NCI-H2107 (cell line): Measurements from ENCODE around the gene ZFYVE16.
"Not testable (repeated sequence)": the region's sequence is repeated elsewhere in the genome, so short reads cannot be mapped to it uniquely, and the experiment has no call there.

Experiments used
- DNase-seq: peaks from one replicate; lab custom pipeline; 2025; lab: John Stamatoyannopoulos, UW

ZFYVE16 gene

DNA sequence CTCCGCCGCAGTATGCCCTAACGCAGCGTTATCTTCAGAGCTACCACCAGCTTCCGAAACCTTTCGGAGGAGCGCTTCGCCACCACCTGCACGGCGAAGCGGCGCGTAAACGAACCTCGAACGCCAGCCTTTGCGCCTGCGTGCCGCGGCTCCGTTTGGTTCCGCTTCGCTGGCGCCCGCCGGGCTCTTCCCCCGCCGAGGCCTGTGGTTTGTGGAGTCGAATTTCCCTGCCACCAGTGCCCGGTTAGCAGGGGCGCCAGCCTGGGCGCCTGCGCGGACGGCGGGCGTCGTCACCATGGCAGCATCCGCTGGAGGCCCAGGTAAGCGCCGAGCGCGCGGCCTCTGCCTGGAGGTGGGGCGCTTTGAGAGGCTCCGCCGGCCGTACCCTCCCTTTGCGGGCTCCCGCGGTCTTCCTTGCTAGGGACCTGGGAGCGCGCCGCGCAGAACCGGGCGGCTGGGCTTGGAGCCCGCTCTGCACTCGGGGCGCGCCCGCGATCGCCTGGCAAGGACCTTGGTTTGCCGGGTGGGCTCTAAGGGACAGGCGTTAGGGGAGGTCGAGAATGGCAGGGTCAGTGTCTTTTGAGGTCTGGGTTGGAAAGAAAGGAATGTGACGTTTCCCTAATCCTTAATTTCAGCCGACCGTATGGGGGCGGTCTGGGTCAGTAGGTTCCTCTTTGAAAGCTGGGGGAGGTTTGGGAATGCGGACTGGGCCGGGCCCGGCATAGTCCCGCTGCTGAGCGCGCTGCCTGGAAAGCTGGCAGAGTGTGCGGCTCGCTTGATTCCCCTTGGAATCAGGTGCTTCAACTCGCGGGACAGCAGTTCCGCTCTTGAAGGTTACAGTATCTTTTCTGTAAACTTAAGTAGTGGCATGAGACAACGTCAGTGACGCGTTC lies 80.2 kb downstream of the ZFYVE16 start, which contains the start of gene FAM151B:
Gene FAM151B, plus strand, starts transcription at position 272 of the 893 bp plus-strand sequence. Its CDS starts 24 bp downstream, at position 296.
- peak; percentile 85 for DNase-seq

DNA sequence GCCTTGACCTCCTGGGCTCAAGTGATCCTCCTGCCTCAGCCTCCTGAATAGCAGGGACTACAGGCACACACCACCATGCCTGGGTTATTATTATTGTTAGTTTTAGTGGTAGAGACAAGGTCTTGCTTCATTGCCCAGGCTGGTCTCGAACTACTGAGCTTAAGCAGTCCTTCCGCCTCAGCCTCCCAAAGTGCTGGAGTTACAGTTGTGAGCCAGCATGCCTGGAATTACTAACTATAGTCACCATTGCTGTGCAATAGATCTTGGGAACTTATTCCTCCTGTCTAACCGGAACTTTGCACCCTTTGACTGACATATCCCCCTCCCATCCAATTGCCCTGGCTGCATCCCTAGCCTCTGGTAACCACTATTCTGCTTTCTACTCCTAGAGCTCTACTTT lies 83.4 kb downstream of the ZFYVE16 start:
- DNase-seq = no peak

DNA sequence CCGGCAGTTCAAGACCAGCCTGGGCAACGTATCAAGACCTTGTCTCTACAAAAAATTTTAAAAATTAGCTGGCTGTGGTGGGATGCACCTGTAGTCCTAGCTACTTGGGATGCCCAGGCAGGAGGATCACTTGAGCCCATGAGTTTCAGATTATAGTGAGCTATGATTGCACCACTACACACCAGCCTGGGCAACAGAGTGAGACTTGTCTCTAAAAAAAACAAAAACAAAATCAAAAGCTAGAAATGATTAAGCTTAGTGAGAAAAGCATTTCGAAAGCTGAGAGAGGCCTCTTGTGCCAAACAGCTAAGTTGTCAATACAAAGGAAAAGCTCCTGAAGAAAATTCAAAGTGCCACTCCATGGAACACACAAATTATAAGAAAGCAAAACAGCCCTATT lies 84.9 kb downstream of the ZFYVE16 start:
- DNase-seq = no peak

DNA sequence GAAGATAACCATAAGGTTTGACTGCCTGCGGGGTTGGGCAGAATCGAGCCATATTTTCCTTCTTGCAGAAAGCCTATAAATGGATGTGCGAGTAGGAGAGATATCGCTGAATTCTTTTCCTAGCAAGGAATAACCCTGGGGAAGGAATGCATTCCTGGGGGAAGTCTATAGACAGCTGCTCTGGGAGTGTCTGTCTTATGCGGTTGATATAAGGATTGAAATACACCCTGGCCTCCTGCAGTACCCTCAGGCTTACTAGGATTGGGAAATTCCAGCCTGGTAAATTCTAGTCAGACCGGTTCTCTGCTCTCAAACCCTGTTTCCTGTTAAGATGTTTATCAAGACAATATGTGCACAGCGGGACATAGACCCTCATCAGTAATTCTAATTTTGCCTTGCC lies 85.6 kb downstream of the ZFYVE16 start:
- not testable (repeated sequence) for DNase-seq

DNA sequence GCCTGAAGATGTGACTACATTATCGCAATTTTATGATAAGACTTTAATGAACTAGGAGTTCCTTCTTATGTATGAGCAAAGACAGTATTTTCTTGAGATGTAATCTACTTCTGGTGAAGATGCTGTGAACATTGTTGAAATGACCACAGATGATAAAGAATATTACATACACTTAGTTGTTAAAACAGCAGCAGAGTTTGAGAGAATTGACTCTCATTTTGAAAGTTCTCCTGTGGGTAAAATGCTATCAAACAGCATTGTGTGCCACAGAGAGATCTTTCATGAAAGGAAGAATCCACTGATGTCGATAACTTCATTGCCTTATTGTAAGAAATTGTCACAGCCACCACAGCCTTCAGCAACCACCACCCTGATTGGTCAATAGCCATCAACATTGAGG lies 88.0 kb downstream of the ZFYVE16 start:
- DNase-seq = no peak

DNA sequence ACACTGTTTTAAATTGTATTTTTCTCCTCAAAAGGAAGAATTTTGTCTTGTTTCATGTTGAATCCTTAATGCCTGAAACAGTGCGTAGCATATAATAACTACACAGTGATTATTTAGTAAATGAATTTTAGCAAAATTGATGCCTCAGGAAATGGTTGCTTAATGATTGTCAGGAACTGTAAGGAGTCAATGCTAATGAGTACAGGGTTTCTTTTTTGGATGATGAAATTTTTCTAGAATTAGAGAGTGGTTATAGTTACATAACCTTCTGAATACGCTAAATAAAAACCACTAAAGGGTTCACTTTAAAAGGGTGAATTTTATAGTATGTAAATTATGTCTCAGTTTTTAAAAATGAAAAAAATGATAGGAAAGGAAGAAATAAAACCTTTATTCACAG lies 94.9 kb downstream of the ZFYVE16 start:
- DNase-seq = no peak

DNA sequence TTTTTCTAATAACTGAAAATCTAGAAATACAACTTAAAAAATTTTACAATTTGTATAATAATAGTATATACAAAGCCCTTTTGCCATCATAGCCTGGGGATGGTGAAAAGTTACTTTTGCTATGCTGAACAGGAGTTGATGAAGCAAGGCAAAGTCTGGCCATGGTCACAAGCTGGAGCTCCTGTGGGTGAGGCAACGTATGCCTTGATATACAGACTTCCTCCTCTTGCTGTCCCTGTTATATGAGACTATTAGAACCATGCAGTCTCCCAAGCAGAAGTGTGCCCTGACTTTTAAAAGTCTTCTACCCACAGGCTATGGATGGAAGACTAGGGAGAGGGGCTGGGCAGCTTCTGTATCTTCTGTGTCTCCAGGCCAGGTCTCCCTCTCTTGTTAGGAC lies 95.8 kb downstream of the ZFYVE16 start:
- no peak for DNase-seq

DNA sequence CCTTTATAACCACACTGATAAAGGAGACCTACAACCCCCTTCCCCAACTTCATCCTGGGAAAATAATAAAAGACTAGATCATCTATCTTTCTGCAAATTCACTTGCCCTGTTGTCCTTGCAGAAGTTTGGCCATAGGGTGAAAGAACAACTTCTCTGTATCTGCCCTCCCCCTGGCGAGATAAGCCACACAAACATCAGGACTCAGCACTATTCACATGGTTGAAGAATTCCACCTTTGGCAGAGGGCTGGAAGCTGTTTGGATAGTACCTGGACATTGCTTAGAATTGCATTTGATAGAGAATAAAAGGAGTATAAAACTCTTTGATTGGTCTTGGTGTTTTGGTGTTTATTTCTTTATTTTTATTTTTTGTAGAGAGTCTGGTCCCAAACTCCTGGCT lies 97.0 kb downstream of the ZFYVE16 start:
- DNase-seq = no peak

DNA sequence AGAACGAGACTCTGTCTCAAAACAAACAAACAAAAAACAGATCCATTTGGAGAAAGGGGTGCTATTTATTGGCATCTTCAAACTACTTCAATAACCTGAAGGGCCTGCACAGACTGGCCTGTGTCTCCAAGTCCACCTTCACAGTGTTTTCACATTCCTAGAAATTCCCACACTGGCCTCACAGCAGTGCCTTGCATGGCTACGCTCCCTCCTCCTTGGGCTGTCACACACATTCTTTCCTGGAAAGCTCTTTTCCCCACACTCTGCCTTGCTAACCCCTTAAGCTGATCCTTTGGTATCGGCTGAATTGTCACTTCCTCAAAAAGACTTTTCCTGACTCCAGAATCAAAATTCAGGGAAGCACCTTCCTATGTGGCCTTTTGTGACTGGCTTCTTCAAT lies 99.8 kb downstream of the ZFYVE16 start:
- no peak for DNase-seq

DNA sequence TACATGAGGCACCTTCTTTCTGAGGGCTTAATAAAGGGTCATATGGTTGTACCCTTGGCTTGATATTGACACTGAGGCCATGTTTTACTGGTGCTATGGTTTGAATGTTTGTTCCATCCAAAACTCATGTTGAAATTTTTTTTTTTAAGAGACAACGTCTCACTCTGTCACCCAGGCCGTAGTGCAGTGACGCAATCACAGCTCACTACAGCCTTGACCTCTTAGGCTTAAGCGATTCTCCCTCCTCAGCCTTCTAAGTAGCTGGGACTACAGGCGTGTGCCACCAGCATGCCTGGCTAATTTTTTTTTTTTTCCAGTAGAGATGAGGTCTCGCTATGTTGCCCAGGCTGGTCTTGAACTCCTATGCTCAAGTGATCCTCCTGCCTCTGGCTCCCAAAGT lies 101.0 kb downstream of the ZFYVE16 start:
- DNase-seq = no peak

DNA sequence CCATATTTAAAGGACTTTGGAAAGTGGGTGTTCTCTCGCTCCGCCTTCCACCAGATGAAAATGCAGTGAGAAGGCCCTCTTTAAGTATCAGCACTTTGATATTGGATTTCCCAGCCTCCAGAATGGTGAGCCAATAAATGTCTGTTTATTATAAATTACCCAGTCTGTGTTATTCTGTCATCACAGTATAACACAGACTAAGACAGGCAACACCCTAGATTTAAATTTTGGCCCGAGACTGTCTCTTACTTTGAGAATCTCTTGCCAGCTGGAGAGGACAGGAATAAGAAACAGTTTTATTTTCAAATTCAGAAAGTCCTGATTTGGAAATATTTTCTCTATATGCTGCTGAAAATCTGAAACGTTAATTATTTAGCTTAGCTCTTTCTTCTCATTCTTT lies 101.5 kb downstream of the ZFYVE16 start:
- no peak for DNase-seq

DNA sequence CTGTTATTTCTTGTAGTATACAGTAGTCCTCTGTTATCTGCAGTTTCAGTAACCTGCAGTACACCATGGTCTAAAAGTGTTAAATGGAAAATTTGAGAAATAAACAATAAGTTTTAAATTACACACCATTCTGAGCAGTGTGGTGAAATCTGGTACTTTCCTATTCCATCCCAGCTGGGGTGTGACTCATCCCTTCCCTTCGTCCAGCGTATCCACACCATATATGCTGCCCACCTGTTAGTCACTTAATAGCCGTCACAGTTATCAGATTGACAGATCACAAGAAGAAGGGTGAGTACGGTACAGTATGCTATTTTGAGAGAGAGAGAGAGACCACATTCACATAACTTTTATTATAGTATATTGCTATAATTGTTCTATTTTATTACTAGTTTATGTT lies 109.0 kb downstream of the ZFYVE16 start:
- no peak for DNase-seq
